Psoas muscle (tissue), 8 donors: ENCODE measurements around the gene SBSN. TPM values are rescaled to one million over a fixed set of nuclear protein-coding genes. Genes with fewer than 3 reads are reported as not detected.

ENCODE experiments used
- ATAC-seq, 4 donors: fragments of 200-7000 bp; cut with Tn5 transposase; one replicate each; pipeline ENCODE4 v1.9.1; 2020; ENCODE audit warnings: moderate library complexity in 3 of 4, mild to moderate bottlenecking in 2 of 4
- DNase-seq, 2 donors: peaks; one replicate each; pipeline ENCODE4 v3.0.0-alpha.2; 2020
- H3K27ac ChIP-seq: fragments of 200-600 bp; one replicate; pipeline ENCODE4 v1.8.0; 2022
- H3K27me3 ChIP-seq, 3 donors: fragments of 200-600 bp in 1 of 3; one replicate each; pipeline versions ENCODE4 v1.6.1 to v1.8.0; 2013 to 2022; ENCODE audit warnings: low read length in 2 of 3, mild to moderate bottlenecking in 2 of 3, moderate library complexity in 1 of 3; ENCODE audit not compliant: insufficient read depth in 3 of 3
- H3K36me3 ChIP-seq, 2 donors: fragments of 200-600 bp in 1 of 2; one replicate each; pipeline versions ENCODE4 v1.6.1 to v1.8.0; 2013 to 2022; ENCODE audit warnings: low read depth in 1 of 2, mild to moderate bottlenecking in 1 of 2, moderate library complexity in 1 of 2; ENCODE audit not compliant: insufficient read depth in 1 of 2
- H3K4me1 ChIP-seq: fragments of 200-600 bp; one replicate; pipeline ENCODE4 v1.8.0; 2022
- H3K4me3 ChIP-seq: fragments of 200-600 bp; one replicate; pipeline ENCODE4 v1.8.0; 2022; ENCODE audit warnings: mild to moderate bottlenecking
- H3K9me3 ChIP-seq: fragments of 200-600 bp; one replicate; pipeline ENCODE4 v1.8.0; 2022
- CTCF ChIP-seq: fragments of 200-600 bp; IDR thresholded peaks from one replicate; pipeline ENCODE4 v1.8.0; 2022; ENCODE audit warnings: antibody characterized with exemption
- WGBS, 3 donors: extraction: QIAGEN DNeasy Blood & Tissue Kit; methylation state at CpG; one replicate each; pipeline versions ENCODE4 v1.1.6 to v1.1.7; 2013; 5-methylcytosine and 5-hydroxymethylcytosine counted together
- intact Hi-C, 2 donors: fragments of 100-400 bp; cut with DNase I; formaldehyde crosslinking; loops; one replicate each; pipeline versions ENCODE4 v1.11.0 to v1.14.2; 2022
- polyA plus RNA-seq, 3 donors: library from polyadenylated mRNA; stranded (reverse); fragments of 200-250 nt; gene quantifications; one replicate each; pipeline ENCODE4 v1.2.3, GENCODE V29; 2013
- total RNA-seq, 4 donors: library from RNA; stranded (reverse); fragmentation: NEBNext Ultra II Directional in 2 of 4; extraction: Animal tissue kit (Norgen Biotek cat#: 25700) in 2 of 4; gene quantifications; one replicate each; pipeline versions ENCODE4 v1.2.1 to v1.2.4, GENCODE V29; 2021 to 2023
- donor health status: healthy with polysubstance abuse.
- donor health status: DM: no; HTN: no; CAD: no; lungs with moderate emphysema.
- donor health status: Bipolar disorder and iron deficiency.
- donor health status: healthy.
- donor health status: DM: yes; HTN: yes; CAD: no.
- donor health status: DM: no; HTN: no; CAD: no.
- donor health status: DM: no; HTN: no; CAD: no.
- donor health status: DM: yes; HTN: yes; CAD: no.

The SBSN gene
- total and polyA plus RNA-seq, 7 donors: 0.09 TPM; not detected in 6

DNA sequence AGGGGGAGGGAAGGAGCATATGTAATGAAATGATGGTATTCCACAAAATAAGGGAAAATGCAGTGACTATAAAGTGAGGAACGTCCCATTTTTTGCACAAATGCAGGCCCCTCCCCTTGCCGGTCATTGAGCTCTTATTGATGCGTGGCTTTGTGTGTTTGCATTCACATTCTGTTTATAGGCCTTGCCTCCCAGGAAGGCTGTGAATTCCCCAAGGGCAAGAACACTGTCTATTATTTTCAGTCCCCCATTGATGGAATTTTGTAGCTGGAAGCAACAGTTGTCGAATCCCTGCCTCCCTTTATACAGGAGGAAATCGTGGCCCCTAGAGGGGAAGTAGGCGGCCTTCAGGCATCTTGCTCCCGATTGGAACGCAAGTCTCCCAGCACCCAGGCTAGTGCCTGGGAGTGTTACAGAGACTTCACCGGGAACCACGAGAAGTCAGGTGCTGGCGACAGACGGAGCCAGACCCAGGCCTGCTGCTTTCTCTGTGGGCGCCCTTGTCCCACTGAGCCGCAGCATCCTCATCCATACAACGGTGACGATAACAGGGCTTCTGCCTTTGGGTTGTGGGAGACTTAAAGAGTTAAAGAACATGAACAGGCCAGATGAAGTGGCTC lies 6.9 kb downstream of the SBSN start:
- ATAC-seq (no peak), DNase-seq (no peak)
- Histone ChIP-seq H3K4me1 (no peaks in the 10 kb centered on the region), H3K27ac (no peak overlapping the region), H3K9me3 (no peaks in the 10 kb centered on the region), H3K27me3 (peaks cover 0 to 28% (median 4%) of the 10 kb centered on the region in 3 donors), H3K36me3 (no peaks in the 10 kb centered on the region), H3K4me3 (no peak overlapping the region)
- 49 to 53% (median 49%) methylated on average over 16 of the region's 16 CpGs for WGBS, 3 donors
- intact Hi-C loops: no loop called here
- no peak for TF ChIP-seq CTCF

GRCh38 chr19:35519291-35519690 lies 8.8 kb downstream of the SBSN start:
- WGBS, 3 donors: 44 to 49% (median 46%) methylated on average over 7 of the region's 7 CpGs

GRCh38 chr19:35518313-35518712 lies 9.8 kb downstream of the SBSN start:
- peaks cover 0 to 35% (median 15%) of the 10 kb centered on the region in 3 donors for H3K27me3 ChIP-seq
- DNase-seq (no peak), ATAC-seq (no peak)
- H3K4me1 ChIP-seq: no peaks in the 10 kb centered on the region
- no peaks in the 10 kb centered on the region for H3K36me3 ChIP-seq
- no peak overlapping the region for H3K27ac ChIP-seq
- H3K9me3 ChIP-seq: no peaks in the 10 kb centered on the region
- TF ChIP-seq CTCF: no peak
- intact Hi-C loops: no loop called here
- 28 to 46% (median 37%) methylated on average over 6 of the region's 6 CpGs for WGBS, 3 donors
- no peak overlapping the region for H3K4me3 ChIP-seq

More at GRCh38 chr19:35519291-35519690, 8.8 kb downstream of the SBSN start:
- intact Hi-C loops: no loop called here
- Histone ChIP-seq H3K4me3 (no peak overlapping the region), H3K36me3 (no peaks in the 10 kb centered on the region), H3K9me3 (no peaks in the 10 kb centered on the region), H3K27ac (no peak overlapping the region), H3K4me1 (no peaks in the 10 kb centered on the region), H3K27me3 (peaks cover 0 to 30% (median 8%) of the 10 kb centered on the region in 3 donors)
- TF ChIP-seq CTCF: no peak
- no peak for ATAC-seq
- DNase-seq: no peak

- no peak for TF ChIP-seq CTCF
- Histone ChIP-seq H3K9me3 (no peaks in the 10 kb centered on the region), H3K27ac (no peak overlapping the region), H3K36me3 (no peaks in the 10 kb centered on the region), H3K4me3 (no peak overlapping the region), H3K4me1 (no peaks in the 10 kb centered on the region), H3K27me3 (peaks cover 0 to 44% (median 22%) of the 10 kb centered on the region in 3 donors)
- DNase-seq (no peak), ATAC-seq (no peak)
- 76 to 96% (median 80%) methylated on average over 2 of the region's 2 CpGs for WGBS, 3 donors
- intact Hi-C loops: no loop called here
These were observed 10.8 kb downstream of the SBSN start for GRCh38 chr19:35517342-35517741.

DNA sequence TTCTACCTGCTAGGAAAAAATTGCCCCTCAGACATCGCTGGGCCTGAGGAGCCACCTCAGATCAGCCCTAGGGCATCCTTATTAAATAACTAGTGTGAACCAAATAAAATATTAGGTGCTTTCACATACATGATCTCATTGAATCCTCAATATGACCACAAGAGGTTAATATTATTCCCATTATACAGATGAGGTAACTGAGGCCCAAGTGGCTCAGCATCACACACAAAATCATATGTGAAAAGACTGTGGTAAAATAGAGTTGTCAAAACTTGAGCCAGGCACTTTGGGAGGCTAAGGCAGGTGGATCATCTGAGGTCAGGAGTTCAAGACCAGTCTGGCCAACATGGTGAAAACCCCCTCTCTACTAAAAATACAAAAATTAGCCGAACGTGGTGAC lies 11.8 kb downstream of the SBSN start:
- Histone ChIP-seq H3K4me3 (no peak overlapping the region), H3K36me3 (no peaks in the 10 kb centered on the region), H3K9me3 (no peaks in the 10 kb centered on the region), H3K27ac (no peak overlapping the region), H3K4me1 (no peaks in the 10 kb centered on the region), H3K27me3 (peaks cover 0 to 55% (median 26%) of the 10 kb centered on the region in 3 donors)
- 83 to 96% (median 88%) methylated on average over 3 of the region's 3 CpGs for WGBS, 3 donors
- intact Hi-C loops: no loop called here
- DNase-seq: no peak
- no peak for TF ChIP-seq CTCF
- no peak for ATAC-seq
